Stimulated activated CD4-positive, alpha-beta T cell treated with anti-CD3 and anti-CD28 coated beads, Interleukin-12 subunit alpha, Interleukin-12 subunit beta, amount 100 ng/mL, for 48 hours (primary cell): ENCODE data around the gene MBOAT1.
A peak's percentile ranks its signal among the peaks of the same experiment; 100 is the strongest.
"Not testable (repeated sequence)": the region's sequence is repeated elsewhere in the genome, so short reads cannot be mapped to it uniquely, and the experiment has no call there.

Experiments
- DNase-seq, 3 donors: peaks; one replicate each; pipeline ENCODE4 v3.0.0-alpha.2; 2020; ENCODE audit warnings: low read depth in 2 of 3, low spot score in 1 of 3

The MBOAT1 gene

DNA sequence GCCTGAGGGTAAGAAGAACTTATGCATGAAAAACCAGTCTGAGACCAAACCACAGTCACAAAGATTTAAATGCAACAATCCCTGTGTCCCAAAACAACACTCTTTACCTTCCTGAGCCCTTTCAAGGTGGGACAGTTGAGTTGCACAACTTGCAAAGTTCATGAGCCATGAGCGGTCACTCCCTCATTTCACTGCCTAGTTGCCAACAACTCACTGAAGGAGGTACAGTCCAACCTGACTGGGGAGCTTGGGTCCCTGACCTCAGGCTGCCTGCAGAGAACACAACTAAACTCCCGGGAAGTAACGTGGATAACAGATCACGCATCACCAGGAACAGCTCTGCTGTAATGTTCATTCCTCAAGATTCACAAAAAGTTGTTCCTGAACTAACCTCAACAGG lies 69.4 kb downstream of the MBOAT1 start:
- DNase-seq = no peak

DNA sequence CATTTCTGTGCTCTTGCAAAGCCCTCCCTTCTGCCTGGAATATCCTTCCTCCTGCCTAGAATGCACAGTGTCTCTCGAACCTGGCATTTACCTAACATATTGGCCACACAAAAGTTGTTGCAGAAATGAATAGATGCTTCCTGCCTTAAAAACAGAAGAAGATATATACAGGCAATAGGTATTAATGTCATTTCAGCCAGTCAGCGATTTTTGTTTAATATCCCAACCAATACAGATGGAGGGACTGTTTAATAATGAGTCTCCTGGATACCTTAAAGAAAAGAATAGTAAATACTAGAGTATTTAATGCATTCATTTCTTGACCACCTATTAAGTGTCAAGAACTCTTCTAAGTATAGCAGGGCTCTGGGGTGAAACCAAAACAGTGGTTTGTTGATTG lies 70.3 kb downstream of the MBOAT1 start:
- DNase-seq = no peak

DNA sequence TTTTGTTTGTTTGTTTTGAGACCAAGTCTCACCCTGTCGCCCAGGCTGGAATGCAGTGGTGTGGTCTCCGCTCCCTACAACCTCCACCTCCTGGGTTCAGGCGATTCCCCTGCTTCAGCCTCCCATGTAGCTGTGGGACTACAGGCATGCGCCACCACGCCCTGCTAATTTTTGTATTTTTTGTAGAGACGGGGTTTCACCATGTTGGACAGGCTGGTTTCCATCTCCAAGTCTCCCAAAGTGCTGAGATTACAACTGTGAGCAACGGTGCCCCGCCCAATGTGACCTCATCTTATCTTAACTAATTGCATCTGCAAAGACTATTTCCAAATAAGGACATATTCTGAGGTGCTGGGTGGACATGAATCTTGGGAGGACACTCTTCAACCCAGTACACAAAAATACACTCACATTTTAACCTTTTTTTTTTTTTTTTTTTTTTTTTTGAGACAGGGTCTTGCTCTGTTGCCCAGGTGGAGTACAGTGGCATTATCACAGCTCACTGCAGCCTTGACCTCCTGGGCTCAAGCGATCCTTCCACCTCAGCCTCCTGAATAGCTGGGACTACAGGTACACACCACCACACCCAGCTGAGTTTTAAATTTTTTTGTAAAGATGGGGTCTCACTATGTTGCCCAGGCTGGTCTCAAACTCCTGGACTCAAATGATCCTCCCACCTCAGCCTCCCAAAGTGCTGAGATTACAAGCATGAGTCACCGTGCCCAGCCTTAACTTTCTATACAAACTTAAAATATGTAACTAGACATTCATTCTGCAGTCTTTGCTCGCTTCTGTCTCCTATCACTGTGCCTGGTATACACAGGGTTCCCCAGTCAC lies 72.9 kb downstream of the MBOAT1 start:
- not testable (repeated sequence) for DNase-seq

DNA sequence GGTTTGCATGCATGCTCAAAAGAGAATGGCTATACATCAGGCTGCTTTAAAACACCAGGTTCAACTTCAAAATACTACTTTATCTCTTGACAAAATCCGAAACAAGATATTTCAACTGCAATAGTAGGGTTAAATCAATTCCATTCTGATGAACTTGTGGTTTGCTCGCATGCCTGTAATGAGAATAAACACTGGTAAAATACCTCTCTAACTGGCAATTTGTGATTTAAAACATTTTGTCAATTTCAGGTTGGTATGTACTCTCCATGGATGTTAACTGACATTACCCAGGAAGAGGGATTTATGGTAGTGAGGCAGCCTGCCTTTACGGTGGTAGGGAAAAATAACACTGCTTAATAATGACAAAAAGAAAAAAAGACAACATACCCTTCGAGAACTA lies 74.4 kb downstream of the MBOAT1 start:
- no peak for DNase-seq

DNA sequence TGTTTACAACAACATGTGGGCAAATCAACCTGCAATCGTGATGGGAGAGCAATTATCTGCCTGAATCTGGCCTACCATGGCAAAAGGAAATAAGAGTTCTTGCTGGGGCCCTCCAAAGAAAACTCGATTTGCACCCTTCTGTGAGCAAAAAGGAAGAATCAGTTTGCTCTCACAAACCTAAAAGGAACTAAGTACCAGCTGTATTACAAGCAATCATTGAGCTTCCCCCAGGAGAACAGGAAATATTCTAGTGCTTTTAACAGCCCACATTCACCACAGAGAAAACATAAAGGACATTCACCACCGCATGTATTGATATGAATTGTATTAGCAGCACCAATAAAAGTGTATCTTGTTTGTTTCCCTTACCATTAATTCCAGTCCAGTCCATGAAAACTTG lies 75.0 kb downstream of the MBOAT1 start:
- DNase-seq = no peak

DNA sequence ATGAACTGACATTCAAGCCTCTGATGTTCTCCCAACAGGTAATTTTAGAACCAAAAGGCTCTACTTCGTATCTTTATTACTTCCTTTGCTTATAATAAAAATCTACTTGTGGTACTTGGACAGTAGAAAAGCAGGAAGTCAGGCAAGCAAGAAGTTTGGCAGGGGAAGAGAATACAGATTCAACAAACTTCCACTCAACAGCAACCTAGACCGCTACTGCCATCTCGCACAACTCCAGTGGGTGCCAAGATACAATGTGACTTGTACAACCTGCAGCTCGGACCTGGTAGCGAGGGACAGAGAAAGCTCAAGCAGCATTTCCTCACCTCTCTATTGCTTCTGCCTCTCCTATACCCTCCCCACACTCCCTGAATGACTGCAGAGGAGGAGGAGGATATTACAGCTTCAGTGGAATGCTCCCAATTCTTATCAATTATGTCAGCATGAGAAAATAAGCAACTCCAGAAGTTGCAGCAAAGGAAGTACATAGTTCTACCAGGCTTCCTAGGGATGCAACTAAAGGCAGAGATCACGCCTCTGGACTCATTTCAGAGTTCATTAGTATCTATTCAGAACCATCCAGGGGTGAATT lies 76.5 kb downstream of the MBOAT1 start:
- DNase-seq = no peak

DNA sequence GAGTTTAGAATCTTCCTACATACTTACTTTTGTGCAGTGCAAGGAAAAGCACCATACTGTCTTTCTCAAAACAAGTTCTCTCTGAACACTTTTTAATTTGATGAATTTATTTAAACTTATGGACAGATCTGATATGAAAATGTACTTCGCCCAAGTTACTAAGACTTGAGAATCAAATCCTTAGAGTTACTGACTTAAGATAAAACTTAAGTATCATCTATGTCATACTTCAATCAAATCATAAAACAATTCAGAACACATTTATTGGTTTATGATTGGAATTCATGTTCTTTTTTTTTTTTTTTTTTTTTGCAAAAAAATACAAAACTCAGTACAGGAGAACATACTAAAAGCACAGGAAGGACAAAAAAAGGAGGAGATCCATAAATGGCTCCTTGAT lies 77.7 kb downstream of the MBOAT1 start:
- DNase-seq = no peak

DNA sequence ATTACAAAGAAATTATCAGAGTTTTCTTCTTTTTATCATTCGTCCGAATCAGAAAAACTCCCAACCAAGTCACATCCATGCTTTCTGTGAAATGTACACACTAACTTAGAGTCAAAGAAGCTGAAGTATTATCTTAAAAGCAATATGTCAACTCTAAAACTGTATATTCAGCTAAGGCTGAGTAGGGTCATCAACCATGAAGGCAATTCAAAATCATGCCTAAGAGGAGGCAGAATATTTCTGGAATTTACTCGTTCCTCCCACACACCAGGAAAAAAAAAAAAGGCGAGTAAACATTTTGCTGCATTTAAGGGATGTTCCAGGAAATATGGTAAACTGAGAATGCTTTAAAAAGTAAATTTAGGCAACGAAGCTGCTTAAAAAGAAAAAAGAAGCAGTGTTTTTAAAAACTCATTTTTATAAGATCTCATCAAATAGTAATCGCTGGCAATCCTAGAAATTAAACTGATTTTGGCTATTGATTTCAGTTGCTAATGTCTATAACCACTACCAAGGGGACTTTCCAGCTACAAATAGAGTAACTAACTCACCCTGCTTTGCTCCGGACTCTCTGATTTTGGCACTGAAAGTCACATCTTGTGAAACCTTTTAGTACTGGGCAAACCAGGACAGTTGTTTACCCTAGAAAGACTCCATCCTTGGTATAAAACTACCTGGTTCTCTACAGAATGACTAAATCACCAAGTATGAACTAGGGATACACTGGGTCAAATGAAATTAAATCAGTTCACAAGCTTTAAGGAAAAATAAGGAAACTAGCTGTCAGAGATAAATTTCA lies 82.8 kb downstream of the MBOAT1 start:
- no peak for DNase-seq

DNA sequence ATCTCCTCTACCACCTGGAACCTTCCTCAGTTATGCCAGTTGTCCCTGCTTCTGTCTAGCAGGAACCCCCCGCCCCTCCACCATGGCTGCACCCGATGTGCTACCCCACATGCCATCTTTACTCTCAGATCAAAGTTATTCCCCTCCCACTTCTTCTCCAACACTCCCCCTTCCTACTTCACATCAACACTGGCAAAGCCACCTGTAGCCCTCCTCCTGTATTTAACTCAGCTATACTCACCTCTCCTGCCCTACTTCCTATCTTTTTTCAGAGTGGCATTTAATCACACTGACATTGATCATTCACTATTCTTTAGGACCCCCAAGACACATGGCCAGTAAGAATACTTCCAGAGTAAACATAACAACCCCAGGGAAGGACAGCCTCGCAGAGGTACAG lies 84.3 kb downstream of the MBOAT1 start:
- DNase-seq = no peak

DNA sequence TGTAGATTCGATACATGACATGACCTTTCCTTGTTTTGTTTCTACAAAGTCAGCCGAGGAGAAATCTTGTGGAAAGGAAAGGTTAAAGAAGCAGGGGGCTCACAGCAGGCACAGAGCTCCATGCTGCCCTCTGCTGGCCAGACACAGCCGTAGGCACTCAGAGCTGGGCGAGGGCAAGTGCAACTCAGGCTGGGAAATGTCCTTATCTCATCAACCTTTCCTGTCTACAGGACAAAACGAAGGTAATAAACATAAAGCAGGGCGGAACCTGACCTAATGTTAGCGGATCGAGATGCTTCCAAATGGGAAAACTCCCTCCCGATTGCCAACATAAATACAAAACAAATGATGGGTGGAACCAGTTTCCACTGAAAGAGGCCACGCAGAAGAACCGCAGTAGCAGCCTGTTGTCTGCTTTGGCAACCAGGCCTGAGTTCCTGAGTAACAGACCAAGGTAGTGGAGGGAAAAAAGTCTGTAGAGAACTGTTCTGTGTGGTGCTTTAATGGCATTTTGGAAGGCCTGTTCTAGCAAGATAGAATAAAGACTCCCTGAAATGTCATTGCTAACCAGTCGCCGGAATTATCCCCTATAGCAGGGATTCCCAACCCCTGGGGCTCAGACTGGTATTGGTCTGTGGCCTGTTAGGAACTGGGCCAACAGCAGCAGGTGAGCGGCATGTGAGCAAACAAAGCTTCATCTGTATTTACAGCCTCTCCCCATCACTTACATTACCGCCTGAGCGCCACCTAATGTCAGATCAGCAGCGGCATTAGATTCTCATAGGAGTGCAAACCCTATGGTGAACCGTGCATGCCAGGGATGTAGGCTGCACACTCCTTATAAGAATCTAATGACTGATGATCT lies 85.2 kb downstream of the MBOAT1 start:
- DNase-seq = peak; percentile 21 to 48 (median 46)

DNA sequence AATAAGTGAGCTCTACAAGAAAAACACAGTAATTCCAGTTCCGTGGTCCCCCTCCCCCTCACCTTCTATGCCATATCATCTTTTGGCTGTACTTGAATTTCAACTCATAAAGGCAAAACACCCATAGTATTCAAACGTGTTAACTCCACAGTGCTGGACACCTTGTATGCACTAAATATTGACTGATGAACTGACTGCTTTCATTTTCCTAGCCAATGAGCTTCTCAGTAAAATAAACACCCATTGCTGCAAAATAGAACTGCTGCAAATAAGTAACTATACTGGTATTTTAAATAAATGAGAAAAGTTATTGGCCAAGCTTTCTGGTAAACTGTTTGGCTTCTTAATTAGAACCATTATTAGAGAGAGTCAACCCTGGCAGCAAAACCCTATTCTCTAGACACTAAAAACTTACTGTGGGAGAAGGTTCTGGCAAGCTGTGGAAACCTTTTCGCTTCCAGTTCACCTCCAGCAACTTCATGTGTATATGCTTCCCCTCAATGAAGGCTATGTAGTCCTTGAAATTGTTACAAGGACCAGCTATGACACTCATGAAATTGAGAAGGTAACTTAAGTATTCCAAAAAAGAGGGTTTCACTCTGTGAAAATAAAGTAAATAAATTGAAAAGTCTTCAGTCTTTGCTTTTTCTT lies 86.0 kb downstream of the MBOAT1 start:
- DNase-seq = no peak

DNA sequence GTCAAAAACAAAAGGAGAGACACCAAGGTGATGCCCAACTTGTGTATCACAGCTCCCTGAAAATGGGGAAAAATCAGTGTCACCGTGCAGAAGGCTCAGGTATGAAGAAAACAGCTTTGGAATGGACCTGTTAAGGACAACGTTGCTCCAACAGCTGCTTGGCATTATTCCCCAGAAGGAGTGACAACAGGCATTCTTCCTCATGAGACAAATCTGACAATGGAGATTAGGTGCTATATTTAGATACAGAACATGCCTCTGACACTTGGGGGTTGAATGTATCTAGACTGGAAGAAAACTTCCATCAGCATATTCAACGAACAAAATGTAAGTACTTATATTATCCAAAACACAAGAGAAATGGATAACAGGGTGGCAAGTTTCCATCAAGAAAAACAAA lies 87.7 kb downstream of the MBOAT1 start:
- DNase-seq = no peak

DNA sequence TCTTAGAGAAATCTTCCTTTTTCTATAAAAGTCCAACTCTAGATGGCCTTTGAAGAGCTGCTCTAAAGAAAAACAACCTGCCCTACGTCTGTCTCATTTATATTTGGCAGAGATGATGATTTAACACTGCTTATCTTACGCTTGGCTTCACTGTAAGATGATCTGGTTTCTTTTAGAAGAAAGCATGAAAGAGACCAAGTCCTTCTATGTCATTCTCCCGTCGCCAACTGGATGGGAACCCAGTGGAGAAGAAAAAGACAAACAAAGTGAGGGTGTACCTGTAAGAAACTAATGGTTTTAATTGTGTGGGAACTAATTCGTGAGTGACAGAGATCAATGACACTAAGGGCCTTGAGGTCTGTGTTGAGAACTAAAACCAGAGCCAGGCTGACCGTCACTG lies 92.8 kb downstream of the MBOAT1 start:
- no peak for DNase-seq

DNA sequence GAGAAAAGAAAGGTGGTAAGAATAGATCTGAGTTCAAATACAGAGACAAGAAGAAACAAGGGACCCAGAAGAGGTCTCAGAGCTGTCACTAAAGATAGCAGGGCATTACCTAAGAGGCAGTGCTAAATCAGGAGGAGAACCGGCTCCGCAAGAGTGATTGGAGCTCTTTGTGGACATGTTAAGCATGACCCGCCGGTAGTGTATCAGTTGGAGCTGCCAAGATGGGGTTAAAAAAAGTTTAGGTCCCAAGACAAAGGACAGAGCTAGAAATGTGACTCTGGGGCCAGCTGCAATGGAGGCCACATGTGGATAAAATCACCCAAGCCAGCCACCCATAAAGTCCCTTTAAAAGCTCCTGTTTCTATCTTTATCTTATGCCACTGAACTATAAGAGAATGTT lies 93.4 kb downstream of the MBOAT1 start:
- no peak for DNase-seq

DNA sequence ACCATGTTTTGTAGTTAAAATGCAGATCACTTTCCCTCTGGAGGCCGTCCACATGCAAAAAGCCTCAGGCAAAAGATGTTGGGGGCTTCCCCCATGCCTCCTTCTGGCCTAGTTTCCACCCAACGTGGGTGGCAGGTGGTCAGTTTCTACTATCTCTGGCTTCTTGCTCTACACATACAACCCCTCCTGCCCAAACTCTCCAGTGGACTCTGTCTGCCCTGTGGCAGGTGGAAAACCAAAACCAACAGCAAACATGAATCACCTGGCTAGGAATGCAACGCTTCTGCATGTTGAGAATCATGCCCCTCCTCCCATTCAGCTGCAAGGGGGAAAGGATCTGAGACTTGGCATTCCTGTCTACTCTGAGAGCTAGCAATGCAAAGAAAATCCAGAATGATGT lies 94.8 kb downstream of the MBOAT1 start:
- DNase-seq = no peak

DNA sequence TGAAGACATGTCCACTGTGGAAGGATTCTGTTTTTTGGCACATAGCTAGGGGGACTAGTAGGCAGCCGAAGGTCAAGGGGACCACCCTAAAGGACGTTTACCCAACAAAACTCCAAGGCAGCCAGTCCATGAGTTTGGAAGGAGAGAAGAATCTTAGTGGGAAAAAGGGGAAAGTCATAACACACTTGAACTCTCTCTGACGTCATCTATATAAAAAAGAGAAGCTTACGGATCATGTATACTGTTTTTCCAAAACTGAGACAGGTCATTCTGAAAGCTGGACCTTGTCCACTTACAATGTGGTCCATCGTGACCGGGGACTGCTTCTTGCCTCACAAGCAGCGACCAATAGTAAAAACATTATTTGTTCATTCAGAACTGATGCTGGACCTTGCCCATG lies 95.5 kb downstream of the MBOAT1 start:
- no peak for DNase-seq

DNA sequence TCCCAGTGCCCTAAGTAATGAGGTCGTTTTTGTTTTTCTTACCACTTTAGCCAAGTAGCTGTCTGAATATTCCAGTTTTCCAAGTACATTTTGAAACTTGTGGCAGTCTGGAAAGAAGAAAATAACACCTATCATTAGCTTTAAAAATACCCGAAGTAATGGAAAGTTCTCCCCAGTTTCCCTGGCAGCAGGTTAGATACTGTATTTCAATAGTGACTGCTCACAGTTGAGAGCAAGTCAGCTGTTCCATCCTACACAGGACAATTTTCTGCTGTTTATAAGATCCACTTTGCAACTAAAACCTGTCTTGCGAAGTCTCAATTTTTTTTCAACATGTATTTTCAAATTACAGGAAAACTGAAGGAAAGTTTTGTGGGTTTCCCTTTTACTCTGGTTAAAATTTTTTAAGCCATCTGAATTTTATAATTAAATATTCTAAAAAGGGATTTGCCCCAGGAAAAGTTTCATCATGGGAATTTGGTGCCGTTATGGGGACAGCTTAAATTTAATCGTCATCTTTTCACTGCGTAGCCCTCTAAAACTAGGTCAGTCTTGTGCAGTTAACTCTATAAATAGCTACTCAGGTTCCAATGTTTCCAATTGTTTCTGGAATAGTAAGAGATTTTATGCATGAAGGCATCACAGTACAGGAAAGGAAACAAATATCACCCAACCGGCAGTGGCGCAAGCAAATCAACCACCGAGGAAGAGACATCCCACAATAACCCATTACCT lies 96.9 kb downstream of the MBOAT1 start:
- no peak for DNase-seq

DNA sequence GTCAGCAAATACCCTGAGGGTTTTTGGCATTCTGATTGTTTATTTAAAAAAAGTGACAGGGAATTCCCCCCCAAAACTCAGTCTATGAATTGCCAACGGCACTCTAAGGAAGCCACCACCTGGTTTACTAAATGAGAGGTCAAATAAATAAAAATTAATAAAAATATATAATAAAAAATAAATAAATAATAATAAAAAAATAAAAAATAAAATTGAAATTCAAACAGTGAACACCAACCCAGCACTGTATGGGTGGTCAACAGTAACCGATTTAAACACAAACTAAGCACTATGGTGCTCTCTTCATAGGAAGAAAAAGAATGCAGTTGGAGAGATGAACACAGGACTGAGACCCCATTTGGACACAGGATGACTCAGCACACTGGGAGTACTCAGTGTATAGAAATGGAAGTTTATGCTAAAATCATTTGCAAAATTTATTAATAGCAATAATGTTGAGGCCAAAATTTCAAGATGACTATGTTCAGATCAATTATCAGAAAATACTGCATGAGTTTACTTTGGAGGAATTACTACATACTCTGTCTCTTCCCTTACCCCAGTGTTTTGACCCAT lies 98.5 kb downstream of the MBOAT1 start:
- DNase-seq = no peak

DNA sequence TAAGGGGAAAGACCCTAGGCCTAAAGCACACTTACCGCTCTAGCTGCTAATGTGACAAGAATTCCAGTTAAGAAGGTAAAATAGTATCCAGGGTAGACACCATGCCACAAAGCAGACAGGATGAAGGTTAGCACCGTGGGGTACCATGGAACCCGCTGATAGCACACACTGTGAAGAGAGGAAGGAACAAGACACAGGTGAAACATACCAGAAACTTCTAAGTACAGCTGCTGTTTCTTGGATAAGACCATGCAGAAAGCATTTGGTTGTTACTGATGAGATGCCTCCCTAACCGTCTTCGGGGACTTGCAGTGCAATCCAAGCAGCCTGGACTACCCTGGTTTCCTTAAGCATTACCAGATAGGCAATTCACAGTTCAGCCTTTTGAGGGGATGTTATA lies 99.4 kb downstream of the MBOAT1 start:
- DNase-seq = no peak

DNA sequence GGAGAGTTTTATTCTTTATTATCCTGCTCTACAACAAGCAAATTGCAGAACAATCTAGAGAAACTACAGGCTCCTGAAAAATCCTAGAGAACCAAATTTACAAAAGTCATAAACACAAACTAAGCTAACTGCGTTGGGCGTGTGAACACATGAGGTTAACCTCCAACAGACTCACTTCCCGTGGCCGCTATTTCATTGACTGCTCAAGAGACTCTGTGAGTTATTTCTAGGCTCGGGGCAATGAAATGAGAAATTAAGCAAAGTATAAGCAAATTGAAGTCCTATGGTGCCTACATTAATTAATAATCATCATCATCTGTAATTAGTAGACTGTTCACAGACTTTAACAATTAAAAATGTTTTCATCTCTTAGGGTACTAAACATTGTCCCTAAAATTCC lies 100.0 kb downstream of the MBOAT1 start:
- DNase-seq = no peak
